K562 (cell line): Measurements from ENCODE around the gene RAI14. TPM values are rescaled to one million over a fixed set of nuclear protein-coding genes. Genes with fewer than 3 reads are reported as not detected.
A peak's percentile ranks its signal among the peaks of the same experiment; 100 is the strongest.

ENCODE experiments used
- L3MBTL2 ChIP-seq: fragments of 450-650 bp; IDR thresholded peaks from 2 replicates; pipeline ENCODE4 v1.6.1; 2016; ENCODE audit warnings: mild to moderate bottlenecking, moderate library complexity
- MAFF ChIP-seq: IDR thresholded peaks from 2 replicates; pipeline ENCODE4 v1.6.1; 2012; ENCODE audit warnings: low read length, improper control_type of control experiment
- MCM5 ChIP-seq: fragments of 450-650 bp; IDR thresholded peaks from 2 replicates; pipeline ENCODE4 v1.6.1; 2016; ENCODE audit warnings: low read depth
- MECOM ChIP-seq: fragments of 250-450 bp; sonication (Bioruptor Pico); IDR thresholded peaks from 2 replicates; pipeline ENCODE4 v1.8.0; 2022; ENCODE audit warnings: inconsistent platforms
- ZNF318 ChIP-seq, 2 experiments: fragments of 450-650 bp; IDR thresholded peaks; 2 replicates each; pipeline ENCODE4 v1.6.1; 2016; ENCODE audit warnings: mild to moderate bottlenecking in 2 of 2, borderline replicate concordance in 1 of 2, low read depth in 1 of 2, moderate library complexity in 1 of 2
- ZNF57 ChIP-seq: fragments of 450-650 bp; formaldehyde crosslinking; IDR thresholded peaks from 2 replicates; pipeline ENCODE4 v1.4.0; 2020; ENCODE audit warnings: mild to moderate bottlenecking, moderate library complexity
- ZNF695 ChIP-seq: fragments of 450-650 bp; formaldehyde crosslinking; IDR thresholded peaks from 2 replicates; pipeline ENCODE4 v1.4.0; 2020; ENCODE audit warnings: mild to moderate bottlenecking, moderate library complexity
- polyA plus RNA-seq, 8 experiments: library from polyadenylated mRNA; depleted of rRNA in 4 of 8; stranded (reverse) in 5 of 8; unstranded in 3 of 8; fragments of >200 nt; fragmentation: Nextera tagmentation in 2 of 8; fragmentation: Illumina TruSeq in 1 of 8; extraction: Ambion mirVana in 2 of 8; extraction: Trizol in 1 of 8; gene quantifications; 2 replicates each; pipeline versions ENCODE4 v1.2.1 to v1.2.3, GENCODE V29; 2011 to 2014; ENCODE audit warnings: inconsistent platforms in 1 of 8, missing spikeins in 1 of 8
- total RNA-seq, 7 experiments: library from RNA; depleted of rRNA in 6 of 7; stranded (reverse); fragments of >200 nt in 6 of 7; fragmentation: Illumina TruSeq in 2 of 7; extraction: Trizol in 2 of 7; gene quantifications; 2 replicates each; pipeline versions ENCODE4 v1.2.1 to v1.2.3, GENCODE V29; 2011 to 2021; ENCODE audit warnings: low replicate concordance in 1 of 7

Gene RAI14
- total and polyA plus RNA-seq, 9 of the 15 experiments (the other 6 are each of a cell fraction or from before 2014, with no cell fraction given) = 11.3 to 82.5 (median 34.8) TPM

GRCh38 chr5:34857894-34858293, 201.8 kb downstream of the RAI14 start (continued):
- TF ChIP-seq ZNF318 (IDR thresholded peaks at IDR 0.05; ENCODE audit: borderline replicate concordance in 1 of 2, low read depth in 1 of 2) = no peak
- no peak for TF ChIP-seq MECOM
- no peak for TF ChIP-seq ZNF695
- no peak for TF ChIP-seq ZNF57 (CRISPR knock-in tag)
- no peak for TF ChIP-seq MCM5
- TF ChIP-seq L3MBTL2 = no peak
- peak; percentile 54 for TF ChIP-seq MAFF
